Activated T-cell treated with anti-CD3 and anti-CD28 coated beads for 24 hours (primary cell): ENCODE measurements around the gene CISD3.
A peak's percentile ranks its signal among the peaks of the same experiment; 100 is the strongest.

Experiments used
- DNase-seq: peaks from one replicate; pipeline ENCODE4 v3.0.0-alpha.2; 2020; ENCODE audit warnings: low read depth

CISD3 gene

GRCh38 chr17:38728290-38728831 lies 1.8 kb upstream of the CISD3 start:
- peak; percentile 44 for DNase-seq

- DNase-seq: no peak
Measured at GRCh38 chr17:38729368-38729885, 714 bp upstream of the CISD3 start.

- no peak for DNase-seq
Measured at GRCh38 chr17:38730526-38731379, 612 bp downstream of the CISD3 start.

DNA sequence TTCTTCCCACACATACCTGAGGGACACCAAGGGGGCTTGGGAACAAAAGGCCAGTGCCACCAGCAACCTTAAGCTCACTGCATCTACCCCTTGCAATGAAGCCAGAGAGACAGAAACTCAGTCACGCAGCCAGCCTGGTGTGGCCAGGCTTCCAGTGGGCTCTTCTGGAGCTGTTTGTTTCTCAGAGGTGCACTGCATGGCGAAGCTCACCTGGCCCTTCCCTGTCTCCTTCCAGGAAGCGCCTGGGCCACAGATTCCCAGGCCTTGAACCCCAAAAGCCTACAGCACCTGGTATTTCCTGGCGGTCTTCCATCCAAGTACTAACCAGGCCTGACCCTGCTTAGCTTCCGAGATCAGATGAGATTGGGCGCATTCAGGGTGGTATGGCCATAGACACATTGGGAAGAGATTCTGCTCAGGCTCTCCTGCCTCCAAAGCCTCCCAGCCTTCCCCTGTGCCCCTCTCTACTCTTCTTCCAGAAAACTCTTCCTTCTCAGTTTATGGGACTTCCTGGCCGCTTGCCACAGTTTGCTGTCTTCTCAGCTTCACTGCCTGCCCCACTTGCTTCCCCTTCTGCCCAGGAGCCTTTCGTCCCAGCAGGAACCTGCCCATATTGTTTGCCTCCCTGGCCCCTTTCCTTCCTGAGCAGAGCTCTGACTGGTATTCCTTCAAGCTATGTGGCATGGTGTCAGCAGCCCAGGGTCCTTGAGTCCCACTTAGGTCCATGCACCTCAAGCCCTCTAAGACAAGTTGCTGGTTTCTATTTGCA lies 1.6 kb downstream of the CISD3 start:
- DNase-seq: no peak

GRCh38 chr17:38732376-38733281 lies 2.5 kb downstream of the CISD3 start:
- DNase-seq: no peak

DNA sequence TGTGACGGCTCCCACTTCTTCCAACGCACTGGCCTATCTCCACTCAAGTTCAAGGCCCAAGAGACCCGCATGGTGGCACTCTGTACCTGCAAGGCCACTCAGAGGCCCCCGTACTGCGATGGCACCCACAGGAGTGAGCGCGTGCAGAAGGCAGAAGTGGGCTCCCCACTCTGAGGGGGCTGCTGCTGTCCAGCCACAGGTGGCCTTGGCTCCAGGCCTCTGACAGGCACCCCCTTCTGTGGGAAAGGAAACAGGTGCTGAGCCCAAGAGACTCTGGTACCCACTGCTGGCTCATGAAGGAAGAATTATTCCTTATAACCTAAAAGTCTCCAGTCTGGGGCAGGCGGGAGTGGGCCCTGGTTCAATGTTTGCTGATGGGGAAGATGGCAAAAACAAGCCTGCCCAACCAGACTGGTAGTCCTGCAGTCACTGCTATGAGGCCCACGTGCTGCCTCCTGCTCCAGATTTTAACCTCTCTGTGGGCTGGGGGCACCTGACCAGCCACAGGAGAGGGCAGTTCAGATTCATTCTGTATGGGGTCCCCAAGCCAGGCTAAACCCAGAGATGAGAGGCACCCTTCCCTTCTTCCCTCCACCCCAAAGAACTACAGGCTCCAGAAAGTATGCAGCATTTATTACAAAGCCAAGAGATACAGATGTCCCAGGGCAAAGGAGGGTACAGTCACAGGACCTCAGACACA lies 3.3 kb downstream of the CISD3 start:
- DNase-seq: no peak

GRCh38 chr17:38733982-38734973 lies 4.1 kb downstream of the CISD3 start:
- no peak for DNase-seq

GRCh38 chr17:38735161-38735997 lies 5.2 kb downstream of the CISD3 start:
- DNase-seq: peak; percentile 69

GRCh38 chr17:38738007-38738662 lies 8.0 kb downstream of the CISD3 start:
- DNase-seq: no peak

DNA sequence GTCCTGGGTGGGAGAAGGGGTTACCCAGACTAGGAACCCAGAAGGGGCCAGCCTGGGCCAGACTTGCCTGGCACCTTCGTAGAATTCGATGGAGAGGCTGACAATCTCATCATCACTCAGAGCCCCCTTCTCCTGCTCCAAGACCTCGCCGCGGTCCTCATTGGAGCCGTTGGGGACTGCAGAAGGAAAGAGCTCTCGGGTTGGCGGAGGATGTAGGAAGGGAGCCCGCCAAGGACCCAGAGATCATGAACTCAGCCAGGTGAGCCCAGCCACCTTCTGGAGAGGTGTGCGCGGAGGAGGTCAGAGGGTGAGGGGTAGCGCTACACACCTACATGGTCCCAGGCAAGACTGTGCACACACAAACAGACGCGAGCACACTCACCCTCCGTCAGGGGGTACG lies 8.5 kb downstream of the CISD3 start:
- DNase-seq: no peak

GRCh38 chr17:38739305-38739704 lies 9.2 kb downstream of the CISD3 start:
- DNase-seq: no peak

DNA sequence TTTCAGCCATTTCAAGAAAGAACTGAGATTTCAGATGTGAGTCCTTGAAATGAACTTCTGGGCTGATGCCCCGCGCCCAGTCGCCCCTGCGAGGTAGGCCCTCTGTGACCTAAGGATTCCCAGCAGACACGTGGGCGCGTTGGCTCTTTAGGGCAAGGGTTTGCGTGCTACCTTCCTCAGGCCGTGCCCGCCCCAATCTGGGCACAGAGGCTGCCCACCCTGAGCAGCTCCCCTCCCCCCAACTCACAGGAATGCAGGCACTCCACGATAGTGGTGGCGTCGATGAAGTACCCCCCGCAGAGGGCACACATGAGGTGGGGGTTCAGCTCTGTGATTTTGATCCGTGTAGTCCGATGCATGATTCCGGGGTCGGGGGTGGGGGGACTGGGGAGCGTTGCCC lies 9.9 kb downstream of the CISD3 start:
- DNase-seq: no peak

GRCh38 chr17:38740806-38741205 lies 10.7 kb downstream of the CISD3 start:
- no peak for DNase-seq

DNA sequence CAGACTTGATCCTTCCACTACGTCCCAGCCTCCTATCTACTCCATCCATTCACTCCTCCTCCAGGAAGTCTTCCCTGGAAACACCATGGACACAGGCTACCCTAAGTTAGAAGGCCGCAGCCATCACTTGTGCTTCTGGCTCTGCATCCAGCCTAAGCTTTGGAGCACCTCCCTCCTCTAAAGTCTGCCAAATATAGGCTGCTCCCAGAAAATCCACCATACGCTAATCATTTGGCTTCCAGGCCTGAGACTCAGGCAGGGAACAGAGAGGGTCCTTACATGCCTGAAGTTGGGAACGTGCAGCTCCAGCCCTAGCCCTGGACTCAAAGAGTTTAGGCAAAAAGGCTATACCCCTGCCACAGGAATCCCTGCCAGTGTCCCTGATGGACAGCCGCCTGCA lies 11.3 kb downstream of the CISD3 start:
- DNase-seq: no peak

DNA sequence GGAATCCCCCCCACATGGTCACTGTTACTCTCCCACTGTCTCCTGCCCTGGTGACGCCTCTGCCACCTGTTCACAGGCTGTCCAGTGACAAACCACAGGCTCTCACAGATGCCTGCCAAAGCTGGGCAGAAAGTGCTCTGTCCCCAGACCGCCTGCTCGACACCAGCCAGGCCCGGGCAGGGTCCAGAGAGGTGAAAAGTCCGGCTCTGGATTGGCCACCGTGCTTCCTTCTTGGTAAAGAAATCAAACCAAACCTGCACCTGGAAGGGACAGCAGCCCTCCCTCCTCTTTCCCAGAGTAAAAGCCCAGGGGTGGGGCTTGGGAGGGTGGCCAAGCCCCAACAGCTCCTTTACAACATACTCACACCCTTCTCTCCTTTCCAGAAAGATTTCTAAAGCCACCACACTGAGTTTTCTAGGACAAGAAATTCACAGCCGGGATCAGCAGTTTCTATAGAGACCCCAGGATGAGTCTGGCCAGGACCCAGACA lies 11.8 kb downstream of the CISD3 start:
- DNase-seq: no peak

GRCh38 chr17:38742411-38743308 lies 12.5 kb downstream of the CISD3 start:
- no peak for DNase-seq

GRCh38 chr17:38743556-38744171 lies 13.5 kb downstream of the CISD3 start:
- no peak for DNase-seq
